Pons (tissue), 1 donor: ENCODE data around the gene EPB41L5.

Source experiments
- DNase-seq: peaks from one replicate; pipeline ENCODE4 v3.0.0-alpha.2; 2016; ENCODE audit warnings: low spot score

Gene EPB41L5

DNA sequence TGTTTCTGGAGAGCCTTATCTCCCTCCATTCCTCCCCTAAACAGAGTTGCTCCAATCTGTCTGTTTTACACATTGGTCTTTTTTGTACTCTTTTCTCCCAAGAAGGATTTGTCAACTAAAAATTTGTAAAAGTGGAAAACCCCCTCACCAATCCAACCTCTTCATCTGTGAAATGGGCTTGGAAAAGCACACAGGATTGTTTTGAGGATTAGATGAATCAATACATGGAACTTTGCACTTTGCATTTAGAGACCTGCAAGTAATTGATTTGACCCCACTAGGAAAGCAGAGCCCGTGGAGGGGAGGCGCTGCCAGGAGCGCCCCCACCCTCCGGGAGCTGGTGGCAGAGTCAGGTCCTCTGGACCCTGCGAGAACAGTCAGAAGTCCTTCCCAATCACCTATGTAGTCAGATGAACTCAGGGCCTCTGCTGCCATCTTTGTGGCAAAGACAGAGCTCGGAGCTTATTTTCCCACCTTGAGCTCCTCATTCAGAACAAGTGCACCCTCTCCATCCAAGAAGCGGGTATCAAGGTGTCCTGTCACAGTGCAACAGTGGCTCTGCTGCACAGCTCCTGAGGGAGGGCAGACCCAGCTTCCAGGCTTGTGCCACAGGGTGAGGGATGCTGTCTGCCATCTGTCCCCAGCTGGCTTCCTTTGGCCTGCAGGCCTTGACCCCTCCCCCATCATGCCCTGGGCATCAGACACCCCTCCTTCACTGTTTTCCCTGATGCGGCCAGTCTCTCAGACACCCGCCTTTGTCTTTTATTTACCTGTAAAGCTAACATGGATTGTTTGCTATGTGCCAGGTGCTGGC, 212.1 kb downstream of the EPB41L5 start:
- DNase-seq = no peak

DNA sequence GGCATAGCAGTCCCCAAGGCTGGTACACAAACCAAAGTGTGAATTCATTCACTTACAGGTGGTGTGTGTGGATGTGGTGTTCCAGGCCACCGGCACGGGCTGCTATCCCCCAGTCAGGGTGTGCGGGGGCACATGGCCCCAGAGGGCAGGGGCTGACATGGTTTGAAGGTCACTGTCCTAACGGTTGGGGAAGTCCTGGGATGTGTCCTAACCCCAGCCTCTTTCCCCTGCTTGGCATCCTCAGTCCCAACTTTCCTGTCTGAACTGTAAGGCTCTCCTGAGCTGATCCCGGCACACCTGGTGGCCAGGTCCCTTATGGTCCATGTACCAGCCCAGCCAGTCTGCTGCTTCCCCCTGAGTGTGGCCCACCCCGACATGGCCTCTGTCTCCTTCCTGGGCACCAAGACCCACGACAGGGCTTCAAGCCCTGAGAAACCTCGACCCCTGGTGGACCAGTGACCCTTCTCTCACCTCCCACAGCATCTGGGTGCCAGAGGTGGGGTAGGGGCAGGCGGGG, 212.7 kb downstream of the EPB41L5 start:
- no peak for DNase-seq

DNA sequence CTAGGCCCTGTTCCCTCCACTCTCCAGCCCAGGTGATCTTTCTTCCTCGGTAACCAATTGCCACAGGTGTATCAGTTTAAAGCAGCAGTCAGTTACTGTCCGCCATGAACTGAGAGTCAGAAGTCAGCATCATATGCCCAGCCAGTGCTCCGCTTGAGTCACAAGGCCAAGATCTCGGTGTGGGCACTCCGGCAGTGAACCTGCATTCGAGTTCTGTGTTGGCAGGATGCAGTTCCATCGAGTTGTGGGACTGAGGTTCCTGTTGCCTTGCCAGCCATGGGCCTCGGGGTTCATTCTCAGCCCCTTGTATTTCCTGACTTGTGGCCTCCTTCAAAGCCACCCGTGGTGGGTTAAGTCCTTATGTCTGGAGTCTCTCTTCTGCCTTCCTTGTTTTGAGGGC, 213.4 kb downstream of the EPB41L5 start:
- DNase-seq = no peak

DNA sequence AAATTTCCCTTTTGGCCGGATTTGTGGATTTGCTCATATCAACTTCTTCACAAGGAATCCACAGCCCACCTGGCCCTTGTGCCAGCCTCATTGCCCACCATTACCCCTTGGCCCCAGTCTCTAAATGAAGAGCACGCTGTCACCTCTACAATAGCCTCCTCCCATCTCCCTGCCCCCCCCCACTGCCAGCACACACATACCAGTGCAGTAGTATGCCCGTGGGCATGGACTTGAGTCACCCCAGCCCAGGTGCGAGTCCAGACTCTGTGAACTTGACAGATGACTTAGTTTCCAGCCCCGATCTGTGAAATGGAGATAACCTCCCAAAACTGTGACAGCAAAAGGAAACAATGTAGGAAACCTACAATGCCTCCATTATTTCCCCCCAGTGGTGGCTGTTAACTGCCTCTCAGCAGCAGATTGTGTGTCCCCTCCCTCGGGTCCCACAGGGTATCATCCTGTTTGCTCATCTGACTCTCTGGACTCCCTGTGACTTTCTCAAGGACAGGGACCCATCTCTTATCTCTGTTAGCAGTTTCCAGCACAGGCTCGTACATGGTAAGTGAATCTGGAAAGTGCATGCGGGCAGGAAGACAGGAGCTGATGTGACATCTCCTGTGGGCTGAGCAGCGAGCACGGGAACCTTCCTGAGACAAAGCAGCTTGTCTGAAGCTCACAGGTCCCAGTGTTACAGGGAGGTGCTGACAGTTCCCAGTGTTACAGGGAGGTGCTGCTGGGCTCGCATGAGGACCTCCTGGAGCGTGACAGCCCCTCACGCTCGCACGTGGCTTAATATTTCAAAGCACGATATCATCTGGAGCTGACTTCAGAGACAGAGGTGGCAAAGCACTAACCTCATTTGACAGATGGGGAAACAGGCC, 214.5 kb downstream of the EPB41L5 start:
- DNase-seq = no peak

DNA sequence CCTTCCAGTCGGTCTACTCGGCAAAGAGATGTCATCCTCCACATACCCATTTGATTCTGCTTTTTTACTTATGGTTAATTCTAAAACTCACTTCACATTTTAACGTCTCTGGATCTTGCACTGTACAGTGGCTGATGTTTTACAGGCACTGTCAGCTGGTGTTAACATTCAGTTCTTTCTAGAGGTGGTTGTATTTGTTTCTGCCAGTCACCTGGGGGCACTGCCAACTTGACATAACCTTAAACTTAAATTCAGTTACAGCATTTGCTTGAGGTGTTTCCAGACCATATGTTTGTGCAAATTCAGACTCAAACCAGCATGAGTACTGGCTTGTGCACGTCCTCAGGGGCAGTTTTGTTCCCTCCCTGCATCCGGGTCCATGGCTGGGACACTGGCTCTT, 215.6 kb downstream of the EPB41L5 start:
- DNase-seq = no peak
